OCI-M1 (cell line): Measurements from ENCODE around the gene ITGB1BP2.
"Not testable (repeated sequence)": the region's sequence is repeated elsewhere in the genome, so short reads cannot be mapped to it uniquely, and the experiment has no call there.

Experiments
- DNase-seq: peaks from one replicate; lab custom pipeline; 2025; lab: John Stamatoyannopoulos, UW

Gene ITGB1BP2

DNA sequence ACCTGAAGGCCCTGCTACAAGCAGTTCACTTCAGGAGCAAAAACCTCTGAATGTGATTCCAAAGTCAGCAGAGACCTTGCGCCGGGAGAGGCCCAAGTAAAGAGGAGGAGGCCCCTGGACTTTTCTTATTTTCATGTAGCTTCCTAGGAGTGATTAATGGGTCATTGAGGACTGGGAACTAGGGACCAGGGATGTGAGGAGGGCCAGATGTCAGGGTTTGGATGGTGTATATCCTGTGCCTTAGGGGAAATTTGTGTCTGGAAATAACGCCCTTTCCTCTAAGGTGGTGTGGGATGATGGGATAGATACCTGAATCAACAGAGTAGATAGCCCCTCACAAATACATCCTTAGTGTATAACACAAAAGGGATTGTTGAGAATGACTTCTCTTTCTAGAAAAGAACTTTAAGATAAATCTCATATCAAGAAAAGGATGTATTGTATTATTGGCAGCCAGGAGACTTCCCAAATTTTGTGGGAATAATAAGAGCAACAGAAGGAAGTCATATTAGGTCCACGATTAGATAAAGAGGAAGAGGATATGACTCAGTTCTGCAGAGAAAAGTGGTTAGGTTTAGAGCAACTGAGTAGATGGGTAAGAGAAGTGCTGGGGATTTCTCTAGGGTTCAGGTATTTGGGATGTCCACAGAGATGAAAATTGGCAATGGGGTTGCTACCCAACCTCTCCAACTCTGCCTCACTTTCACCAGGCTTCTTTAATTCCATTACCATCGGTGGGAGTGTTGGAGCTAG, 1.1 kb downstream of the ITGB1BP2 start:
- DNase-seq = peak; percentile 6

DNA sequence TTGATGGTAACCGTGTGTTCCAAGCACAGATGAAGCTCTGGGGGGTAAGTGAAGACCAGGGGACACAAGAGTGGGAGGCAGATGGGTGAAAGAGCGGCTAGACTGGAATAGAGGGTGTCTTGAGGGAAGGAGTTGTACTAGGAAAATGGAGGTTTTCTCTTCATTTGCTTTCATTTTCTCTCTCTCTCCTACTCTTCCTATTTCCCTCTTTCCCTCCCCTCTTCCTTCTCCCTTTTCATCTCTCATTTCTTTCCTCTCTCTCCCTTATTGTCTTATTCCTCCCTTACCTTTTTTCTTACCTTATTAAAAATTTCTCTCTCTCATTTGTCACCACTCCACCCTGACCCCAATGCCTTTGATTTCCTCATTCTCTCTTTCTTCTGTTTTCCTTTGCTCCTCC, 3.0 kb downstream of the ITGB1BP2 start:
- DNase-seq = no peak

DNA sequence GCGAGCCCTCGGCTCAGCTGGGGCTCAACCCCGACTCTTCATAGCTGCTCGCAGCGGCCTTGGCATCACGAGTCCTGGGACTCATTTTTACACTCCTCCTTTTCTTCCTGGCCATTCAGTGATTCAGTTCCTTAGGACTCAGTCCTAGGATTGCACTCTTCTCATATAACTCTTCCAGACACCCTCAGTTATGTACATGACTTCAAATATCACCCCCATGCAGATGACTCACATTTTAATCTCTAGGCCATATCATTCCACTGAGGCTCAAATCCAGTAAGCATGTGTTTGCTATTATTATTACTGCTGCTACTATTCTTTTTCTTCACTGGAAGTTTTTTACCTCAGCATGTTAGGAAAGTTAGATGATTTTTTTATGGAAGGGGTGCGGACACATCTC, 14.4 kb downstream of the ITGB1BP2 start:
- no peak for DNase-seq

DNA sequence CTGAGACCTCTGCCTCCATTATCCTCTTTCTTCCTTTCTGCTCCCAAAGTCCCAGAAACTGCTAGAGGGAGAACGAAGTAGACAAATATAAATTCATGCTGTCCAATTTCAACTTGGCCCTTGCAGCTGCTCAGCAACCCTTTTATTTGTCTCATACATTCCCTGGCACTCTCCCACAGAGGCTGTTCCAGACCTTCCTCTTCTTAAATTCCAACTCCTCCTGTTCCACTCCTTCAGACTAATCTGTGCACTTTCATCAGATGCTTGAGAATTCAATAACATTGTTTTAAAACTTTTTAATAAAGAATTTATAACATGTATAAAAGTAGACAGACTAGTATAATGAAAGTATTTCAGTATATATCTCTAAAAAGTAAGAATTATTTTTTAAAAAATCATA, 15.4 kb downstream of the ITGB1BP2 start:
- not testable (repeated sequence) for DNase-seq

DNA sequence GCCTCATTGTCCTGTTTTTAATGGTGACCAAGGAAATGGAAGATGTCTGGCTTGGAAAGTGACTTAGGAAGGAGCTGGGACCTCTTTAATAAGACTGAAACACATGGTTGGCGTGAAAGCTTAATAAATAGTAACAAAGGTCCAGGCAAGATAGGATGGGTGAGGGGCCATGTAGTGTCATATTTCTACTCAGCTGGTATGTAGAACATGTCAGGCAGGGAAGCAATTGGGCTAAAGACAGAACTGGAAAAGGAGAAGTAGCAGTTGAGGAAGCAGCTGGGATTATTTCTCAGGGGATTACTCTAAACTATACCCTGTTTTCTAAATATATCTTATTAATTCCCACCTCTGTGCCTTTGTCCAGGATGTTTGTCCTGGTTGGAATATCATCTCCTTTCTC, 18.6 kb downstream of the ITGB1BP2 start:
- no peak for DNase-seq

GRCh38 chrX:71321731-71322130, 20.2 kb downstream of the ITGB1BP2 start:
- DNase-seq = no peak

- DNase-seq = not testable (repeated sequence)
Observed at GRCh38 chrX:71324452-71324851, 22.9 kb downstream of the ITGB1BP2 start.

GRCh38 chrX:71326394-71326793, 24.8 kb downstream of the ITGB1BP2 start:
- no peak for DNase-seq

DNA sequence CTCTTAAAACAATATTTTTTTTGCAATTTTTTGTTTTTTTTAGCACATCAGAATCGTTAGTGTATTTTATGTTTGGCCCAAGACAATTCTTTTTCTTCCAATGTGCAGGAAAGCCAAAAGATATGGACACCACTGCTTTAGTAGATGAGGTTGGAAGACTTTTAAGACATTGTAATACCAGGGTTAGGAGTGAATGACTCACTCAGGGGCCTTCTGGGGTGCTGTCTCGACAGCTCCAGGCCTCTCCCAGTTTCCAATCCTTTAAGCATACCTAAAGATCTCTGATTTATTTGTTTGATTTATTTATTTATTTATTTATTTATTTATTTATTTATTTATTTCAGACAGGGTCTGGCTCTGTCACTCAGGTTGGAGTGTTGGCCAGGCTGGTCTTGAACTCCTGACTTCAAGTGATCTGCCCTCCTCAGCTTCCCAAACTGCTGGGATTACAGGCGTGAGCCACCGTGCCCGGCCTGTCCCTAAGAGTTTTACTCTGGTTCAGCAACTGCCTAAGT, 47.7 kb downstream of the ITGB1BP2 start:
- not testable (repeated sequence) for DNase-seq

- not testable (repeated sequence) for DNase-seq
Observed at GRCh38 chrX:71349867-71350266, 48.3 kb downstream of the ITGB1BP2 start.

- not testable (repeated sequence) for DNase-seq
Observed at GRCh38 chrX:71352439-71352838, 50.9 kb downstream of the ITGB1BP2 start.
